Cardiac muscle cell (in vitro differentiated cells and primary cell): ENCODE measurements around the gene ECD. TPM values are rescaled to one million over a fixed set of nuclear protein-coding genes. Genes with fewer than 3 reads are reported as not detected.

ENCODE experiments used
- DNase-seq, 2 donors: peaks; one replicate each; pipeline versions ENCODE4 v3.0.0 to v3.0.0-alpha.2; 2010 to 2017; ENCODE audit warnings: low read depth in 1 of 2, low spot score in 1 of 2
- H3K27ac ChIP-seq: fragments of 200-600 bp; sonication (generic); 2 replicates; pipeline ENCODE4 v1.5.1; 2016
- H3K27me3 ChIP-seq: fragments of 200-600 bp; sonication (generic); 2 replicates; pipeline ENCODE4 v1.6.0; 2016; ENCODE audit warnings: control low read depth
- H3K36me3 ChIP-seq: fragments of 200-600 bp; sonication (generic); 2 replicates; pipeline ENCODE4 v1.5.1; 2016; ENCODE audit warnings: control low read depth
- H3K4me1 ChIP-seq: fragments of 200-600 bp; sonication (generic); 2 replicates; pipeline ENCODE4 v1.8.1; 2017; ENCODE audit warnings: low read depth, mild to moderate bottlenecking, mixed run types
- H3K4me3 ChIP-seq: fragments of 200-600 bp; sonication (generic); 2 replicates; pipeline ENCODE4 v1.5.1; 2016; ENCODE audit warnings: mild to moderate bottlenecking
- H3K9me3 ChIP-seq: fragments of 200-600 bp; sonication (generic); 2 replicates; pipeline ENCODE4 v1.5.1; 2017; ENCODE audit warnings: low read depth, mild to moderate bottlenecking, control low read depth
- CTCF ChIP-seq: IDR thresholded peaks from 2 replicates; pipeline ENCODE4 v1.5.1; 2012; ENCODE audit warnings: low read depth, mild to moderate bottlenecking, low read length
- polyA plus RNA-seq: library from polyadenylated mRNA; unstranded; fragments of >200 nt; fragmentation: Nextera tagmentation; extraction: Ambion mirVana; gene quantifications from 2 replicates; pipeline ENCODE4 v1.2.1, GENCODE V29; 2016
- total RNA-seq: library from RNA; depleted of rRNA; stranded (reverse); fragments of >200 nt; gene quantifications from 2 replicates; pipeline ENCODE4 v1.2.3, GENCODE V29; 2016

Gene ECD
- total and polyA plus RNA-seq, 2 experiments from 2014 or later: 20.0 to 21.8 TPM

- TF ChIP-seq CTCF: no peak
- Histone ChIP-seq H3K4me3 (no peak overlapping the region), H3K4me1 (no peaks in the 10 kb centered on the region), H3K27me3 (no peaks in the 10 kb centered on the region), H3K9me3 (no peaks in the 10 kb centered on the region), H3K36me3 (peaks cover 51% of the 10 kb centered on the region), H3K27ac (no peak overlapping the region)
- no peak for DNase-seq
Measured at GRCh38 chr10:73139251-73139650, 28.6 kb downstream of the ECD start.

DNA sequence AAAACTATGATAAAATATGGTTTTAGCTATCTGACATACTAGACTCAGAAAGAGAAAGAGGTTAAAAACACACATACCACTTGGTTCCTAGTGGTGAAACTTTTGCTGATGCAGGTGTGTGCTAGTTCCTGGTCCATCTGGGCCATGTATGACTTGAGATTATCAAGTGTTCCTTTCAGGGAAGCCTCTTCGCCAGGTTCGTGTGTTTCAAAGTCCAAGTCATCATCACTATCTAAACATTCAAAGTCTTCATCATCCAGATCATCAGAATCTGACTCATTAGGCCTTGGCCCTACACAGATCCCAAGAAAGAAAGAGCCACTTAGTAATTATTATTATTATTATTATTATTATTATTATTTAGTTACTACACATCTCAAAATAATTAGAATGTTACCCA lies 31.2 kb downstream of the ECD start:
- no peak for TF ChIP-seq CTCF
- no peak for DNase-seq
- H3K27me3 ChIP-seq: no peaks in the 10 kb centered on the region
- H3K27ac ChIP-seq: no peak overlapping the region
- peaks cover 68% of the 10 kb centered on the region for H3K36me3 ChIP-seq
- H3K4me1 ChIP-seq: no peaks in the 10 kb centered on the region
- no peak overlapping the region for H3K4me3 ChIP-seq
- no peaks in the 10 kb centered on the region for H3K9me3 ChIP-seq

GRCh38 chr10:73134727-73135126 lies 33.1 kb downstream of the ECD start:
- peaks cover 73% of the 10 kb centered on the region for H3K36me3 ChIP-seq
- H3K4me1 ChIP-seq: no peaks in the 10 kb centered on the region
- H3K27ac ChIP-seq: no peak overlapping the region
- DNase-seq: no peak
- no peak for TF ChIP-seq CTCF
- no peak overlapping the region for H3K4me3 ChIP-seq
- no peaks in the 10 kb centered on the region for H3K9me3 ChIP-seq
- no peaks in the 10 kb centered on the region for H3K27me3 ChIP-seq

- Histone ChIP-seq H3K27ac (no peak overlapping the region), H3K27me3 (no peaks in the 10 kb centered on the region), H3K36me3 (peaks cover 63% of the 10 kb centered on the region), H3K4me1 (no peaks in the 10 kb centered on the region), H3K9me3 (no peaks in the 10 kb centered on the region), H3K4me3 (no peak overlapping the region)
- no peak for TF ChIP-seq CTCF
- no peak for DNase-seq
Measured at GRCh38 chr10:73131913-73132686, 35.7 kb downstream of the ECD start.

DNA sequence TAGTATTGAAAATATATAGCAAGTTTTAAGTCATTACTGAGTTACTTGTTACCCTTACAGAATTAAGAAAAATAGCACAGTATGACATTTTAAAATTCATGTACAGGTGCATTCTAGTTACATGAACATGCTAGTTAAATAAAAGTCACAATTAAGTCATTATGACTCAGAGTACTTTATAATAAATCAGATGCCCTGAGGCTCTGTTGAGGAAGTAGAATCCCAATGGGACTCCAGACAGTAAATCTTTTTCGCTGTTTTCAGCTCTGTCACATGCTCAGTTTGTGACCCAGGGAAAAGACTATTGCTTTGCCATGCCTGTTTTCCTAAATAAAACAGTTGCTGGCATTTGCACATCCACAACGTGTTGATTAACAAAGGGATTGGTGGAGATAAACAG lies 36.5 kb downstream of the ECD start:
- Histone ChIP-seq H3K4me3 (no peak overlapping the region), H3K4me1 (no peaks in the 10 kb centered on the region), H3K27me3 (no peaks in the 10 kb centered on the region), H3K9me3 (no peaks in the 10 kb centered on the region), H3K27ac (no peak overlapping the region), H3K36me3 (peaks cover 59% of the 10 kb centered on the region)
- TF ChIP-seq CTCF: no peak
- no peak for DNase-seq
